Measurements from ENCODE around the gene MAP2K1.

GRCh38 chr15:66386204-66387123, at the start of gene MAP2K1:
- peak; percentile 83 for TF ChIP-seq POLR2AphosphoS5 (IDR thresholded peaks at IDR 0.05; ENCODE audit: borderline replicate concordance, low read depth, low read length)
- no peak for TF ChIP-seq EZH2 (IDR thresholded peaks at IDR 0.05)
- TF ChIP-seq FOXP2 (optimal IDR thresholded peaks at IDR 0.05; ENCODE audit: control extremely low read depth, extremely low read length, insufficient read depth): peak; percentile 38
